ENCODE results near the gene CENPS. TPM values are rescaled to one million over a fixed set of nuclear protein-coding genes. Genes with fewer than 3 reads are reported as not detected.

The CENPS gene
- total and polyA plus RNA-seq, 2 donors from 2014 or later = 21.9 to 45.1 TPM

DNA sequence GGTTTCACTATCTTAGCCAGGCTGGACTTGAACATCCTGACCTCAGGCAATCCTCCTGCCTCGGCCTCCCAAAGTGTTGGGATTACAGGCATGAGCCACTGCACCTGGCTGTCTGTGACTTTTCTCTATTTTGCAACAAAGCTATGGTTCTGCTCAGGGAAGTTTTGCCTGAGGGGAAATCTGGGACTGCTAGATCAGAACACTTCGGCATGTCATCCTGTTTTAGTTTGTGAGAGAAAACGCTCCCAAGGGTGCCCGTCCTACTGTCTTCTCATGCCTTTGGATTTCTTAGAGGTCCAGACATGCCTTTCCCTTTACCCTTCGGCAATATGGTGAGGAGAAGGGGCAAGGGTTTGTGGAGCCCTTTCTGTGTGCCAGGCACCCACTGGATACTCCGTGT is 14.0 kb downstream of the CENPS start:
- TF ChIP-seq, protein P1, sequence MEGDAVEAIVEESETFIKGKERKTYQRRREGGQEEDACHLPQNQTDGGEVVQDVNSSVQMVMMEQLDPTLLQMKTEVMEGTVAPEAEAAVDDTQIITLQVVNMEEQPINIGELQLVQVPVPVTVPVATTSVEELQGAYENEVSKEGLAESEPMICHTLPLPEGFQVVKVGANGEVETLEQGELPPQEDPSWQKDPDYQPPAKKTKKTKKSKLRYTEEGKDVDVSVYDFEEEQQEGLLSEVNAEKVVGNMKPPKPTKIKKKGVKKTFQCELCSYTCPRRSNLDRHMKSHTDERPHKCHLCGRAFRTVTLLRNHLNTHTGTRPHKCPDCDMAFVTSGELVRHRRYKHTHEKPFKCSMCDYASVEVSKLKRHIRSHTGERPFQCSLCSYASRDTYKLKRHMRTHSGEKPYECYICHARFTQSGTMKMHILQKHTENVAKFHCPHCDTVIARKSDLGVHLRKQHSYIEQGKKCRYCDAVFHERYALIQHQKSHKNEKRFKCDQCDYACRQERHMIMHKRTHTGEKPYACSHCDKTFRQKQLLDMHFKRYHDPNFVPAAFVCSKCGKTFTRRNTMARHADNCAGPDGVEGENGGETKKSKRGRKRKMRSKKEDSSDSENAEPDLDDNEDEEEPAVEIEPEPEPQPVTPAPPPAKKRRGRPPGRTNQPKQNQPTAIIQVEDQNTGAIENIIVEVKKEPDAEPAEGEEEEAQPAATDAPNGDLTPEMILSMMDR (IDR thresholded peaks at IDR 0.05; ENCODE audit: borderline replicate concordance, extremely low read depth, insufficient read depth) = no peak
- no peaks in the 10 kb centered on the region for H3K27me3 ChIP-seq (ENCODE audit: control insufficient read depth, insufficient read depth, low read length)
- intact Hi-C loops (cut with DNase I) = no loop called here
- no peak overlapping the region for H3K4me3 ChIP-seq (ENCODE audit: low read length in 3 of 3)
- FAIRE-seq = no peak
- no peaks in the 10 kb centered on the region for H3K9me3 ChIP-seq (ENCODE audit: control insufficient read depth in 2 of 3, insufficient read depth in 1 of 3, low read length in 3 of 3)
- no peak for DNase-seq
- H3K36me3 ChIP-seq (ENCODE audit: control insufficient read depth in 2 of 3, insufficient read depth in 3 of 3, low read length in 3 of 3) = peaks cover 0 to 14% (median 0%) of the 10 kb centered on the region in 3 donors
- H3K27ac ChIP-seq (ENCODE audit: low read depth in 2 of 2, low read length in 2 of 2) = no peak overlapping the region
- H3K4me1 ChIP-seq (ENCODE audit: control insufficient read depth in 2 of 3, insufficient read depth in 2 of 3, low read depth in 1 of 3, low read length in 3 of 3) = no peaks in the 10 kb centered on the region
- H3K9ac ChIP-seq (ENCODE audit: low read length in 3 of 3) = no peak overlapping the region

DNA sequence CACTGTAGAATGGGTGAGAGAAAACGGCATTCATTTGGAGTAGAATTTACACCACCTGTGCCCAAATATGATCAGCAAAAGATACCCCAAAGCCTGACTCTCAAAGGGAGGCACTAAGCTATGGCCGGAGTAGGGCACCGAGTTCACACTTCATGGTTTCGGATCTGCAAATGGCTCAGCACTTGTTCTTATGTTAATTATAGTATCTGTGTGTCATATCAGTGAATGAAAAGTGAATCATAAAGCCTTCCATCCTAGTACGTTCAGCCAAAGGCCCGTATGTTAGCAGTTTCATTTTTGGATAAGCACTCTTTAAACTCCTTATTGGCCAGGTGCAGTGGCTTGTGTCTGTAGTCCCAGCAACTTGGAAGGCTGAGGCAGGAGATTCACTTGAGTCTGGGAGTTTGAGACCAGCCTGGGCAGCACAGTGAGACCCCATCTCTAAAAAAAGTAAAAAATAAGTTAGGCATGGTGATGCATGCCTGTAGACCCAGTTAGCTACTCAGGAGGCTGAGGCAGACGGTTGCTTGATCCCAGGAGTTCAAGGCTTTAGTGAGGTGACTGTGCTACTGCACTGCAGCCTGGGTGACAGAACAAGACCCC is 14.7 kb downstream of the CENPS start:
- no peak overlapping the region for H3K4me3 ChIP-seq (ENCODE audit: low read length in 3 of 3)
- TF ChIP-seq, protein P1 (IDR thresholded peaks at IDR 0.05; ENCODE audit: borderline replicate concordance, extremely low read depth, insufficient read depth) = no peak
- no peak overlapping the region for H3K27ac ChIP-seq (ENCODE audit: low read depth in 2 of 2, low read length in 2 of 2)
- intact Hi-C loops (cut with DNase I) = no loop called here
- no peaks in the 10 kb centered on the region for H3K27me3 ChIP-seq (ENCODE audit: control insufficient read depth, insufficient read depth, low read length)
- H3K9me3 ChIP-seq (ENCODE audit: control insufficient read depth in 2 of 3, insufficient read depth in 1 of 3, low read length in 3 of 3) = no peaks in the 10 kb centered on the region
- DNase-seq (no peak), FAIRE-seq (no peak)
- H3K9ac ChIP-seq (ENCODE audit: low read length in 3 of 3) = no peak overlapping the region
- H3K36me3 ChIP-seq (ENCODE audit: control insufficient read depth in 2 of 3, insufficient read depth in 3 of 3, low read length in 3 of 3) = peaks cover 0 to 14% (median 0%) of the 10 kb centered on the region in 3 donors
- H3K4me1 ChIP-seq (ENCODE audit: control insufficient read depth in 2 of 3, insufficient read depth in 2 of 3, low read depth in 1 of 3, low read length in 3 of 3) = no peaks in the 10 kb centered on the region

DNA sequence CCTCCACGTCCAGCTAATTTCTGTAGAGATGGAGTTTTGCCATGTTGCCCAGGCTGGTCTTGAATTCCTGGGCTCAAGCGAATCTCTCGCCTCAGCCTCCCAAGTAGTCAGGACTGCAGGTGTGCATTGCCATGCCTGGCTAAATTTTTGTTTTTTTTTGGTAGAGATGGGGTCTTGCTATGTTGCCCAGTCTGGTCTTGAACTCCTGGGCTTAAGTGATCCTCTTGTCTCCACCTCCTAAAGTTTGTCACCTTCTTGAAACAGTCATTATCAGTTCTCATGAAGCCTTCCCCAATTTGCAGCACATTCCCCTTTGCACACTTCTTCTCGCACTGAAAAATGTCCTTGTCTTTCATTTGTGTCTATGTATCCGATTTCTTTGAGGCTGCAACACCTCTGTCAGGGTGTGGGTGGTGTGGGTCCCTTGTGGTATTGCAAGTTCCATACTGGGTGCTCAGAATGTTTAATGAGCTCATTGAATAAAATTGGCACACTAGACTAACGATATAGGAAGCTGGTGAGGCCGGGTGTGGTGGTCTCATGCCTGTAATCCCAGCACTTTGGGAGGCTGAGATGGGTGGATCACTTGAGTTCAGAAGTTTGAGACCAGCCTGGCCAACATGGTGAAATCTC is 16.7 kb downstream of the CENPS start:
- no peaks in the 10 kb centered on the region for H3K9me3 ChIP-seq (ENCODE audit: control insufficient read depth in 2 of 3, insufficient read depth in 1 of 3, low read length in 3 of 3)
- intact Hi-C loops (cut with DNase I) = no loop called here
- no peak overlapping the region for H3K4me3 ChIP-seq (ENCODE audit: low read length in 3 of 3)
- no peaks in the 10 kb centered on the region for H3K4me1 ChIP-seq (ENCODE audit: control insufficient read depth in 2 of 3, insufficient read depth in 2 of 3, low read depth in 1 of 3, low read length in 3 of 3)
- no peaks in the 10 kb centered on the region for H3K27me3 ChIP-seq (ENCODE audit: control insufficient read depth, insufficient read depth, low read length)
- DNase-seq (no peak), FAIRE-seq (no peak)
- H3K27ac ChIP-seq (ENCODE audit: low read depth in 2 of 2, low read length in 2 of 2) = no peak overlapping the region
- TF ChIP-seq, protein P1 (IDR thresholded peaks at IDR 0.05; ENCODE audit: borderline replicate concordance, extremely low read depth, insufficient read depth) = no peak
- H3K9ac ChIP-seq (ENCODE audit: low read length in 3 of 3) = no peak overlapping the region
- peaks cover 0 to 6% (median 0%) of the 10 kb centered on the region in 3 donors for H3K36me3 ChIP-seq (ENCODE audit: control insufficient read depth in 2 of 3, insufficient read depth in 3 of 3, low read length in 3 of 3)

All from kidney (tissue), 14 donors.